Hepatocyte (in vitro differentiated cells): ENCODE data around the gene GAD2. TPM values are rescaled to one million over a fixed set of nuclear protein-coding genes. Genes with fewer than 3 reads are reported as not detected.

Experiments used
- DNase-seq: peaks from one replicate; pipeline ENCODE4 v3.0.0-alpha.2; 2016; ENCODE audit warnings: low spot score
- H2AFZ ChIP-seq: fragments of 200-600 bp; sonication (generic); 2 replicates; pipeline ENCODE4 v1.6.0; 2016; ENCODE audit warnings: antibody characterized with exemption, mild to moderate bottlenecking
- H3K27ac ChIP-seq: fragments of 200-600 bp; sonication (generic); 2 replicates; pipeline ENCODE4 v1.5.1; 2016; ENCODE audit warnings: mild to moderate bottlenecking
- H3K27me3 ChIP-seq: fragments of 200-600 bp; sonication (generic); 2 replicates; pipeline ENCODE4 v1.6.1; 2016
- H3K36me3 ChIP-seq: fragments of 200-600 bp; sonication (generic); replicated peaks from 2 replicates; pipeline ENCODE4 v1.5.1; 2016; ENCODE audit warnings: low read depth; ENCODE audit not compliant: insufficient read depth
- H3K4me1 ChIP-seq: fragments of 200-600 bp; sonication (generic); 2 replicates; pipeline ENCODE4 v1.5.1; 2016; ENCODE audit warnings: mild to moderate bottlenecking, moderate library complexity; ENCODE audit not compliant: insufficient read depth
- H3K4me2 ChIP-seq: fragments of 200-600 bp; sonication (generic); 2 replicates; pipeline ENCODE4 v1.6.0; 2016
- H3K4me3 ChIP-seq: fragments of 200-600 bp; sonication (generic); 2 replicates; pipeline ENCODE4 v1.5.1; 2016; ENCODE audit warnings: mild to moderate bottlenecking
- H3K79me2 ChIP-seq: fragments of 200-600 bp; sonication (generic); 2 replicates; pipeline ENCODE4 v1.6.0; 2017; ENCODE audit warnings: mild to moderate bottlenecking
- H3K9me2 ChIP-seq: fragments of 200-600 bp; sonication (generic); replicated peaks from 2 replicates; pipeline ENCODE4 v1.6.0; 2017; ENCODE audit warnings: mild to moderate bottlenecking; ENCODE audit not compliant: insufficient read depth
- H3K9me3 ChIP-seq: fragments of 200-600 bp; sonication (generic); 2 replicates; pipeline ENCODE4 v1.5.1; 2016; ENCODE audit warnings: low read depth, mild to moderate bottlenecking
- H4K20me1 ChIP-seq: fragments of 200-600 bp; sonication (generic); 2 replicates; pipeline ENCODE4 v1.6.0; 2016; ENCODE audit warnings: mild to moderate bottlenecking; ENCODE audit not compliant: insufficient read depth, poor library complexity, severe bottlenecking
- CTCF ChIP-seq: fragments of 200-600 bp; sonication (generic); IDR thresholded peaks from 2 replicates; pipeline ENCODE4 v1.5.1; 2016; ENCODE audit warnings: antibody characterized with exemption, mild to moderate bottlenecking; ENCODE audit not compliant: poor library complexity
- EZH2 ChIP-seq: fragments of 200-600 bp; sonication (generic); IDR thresholded peaks from 2 replicates; pipeline ENCODE4 v1.6.1; 2016; ENCODE audit warnings: antibody characterized with exemption, mild to moderate bottlenecking, borderline replicate concordance
- EZH2phosphoT487 ChIP-seq: fragments of 200-600 bp; sonication (generic); IDR thresholded peaks from one replicate; pipeline ENCODE4 v1.6.1; 2018; ENCODE audit warnings: antibody characterized with exemption, mild to moderate bottlenecking, low read depth, moderate library complexity; ENCODE audit not compliant: unreplicated experiment, severe bottlenecking
- WGBS: methylation state at CpG from one replicate; pipeline ENCODE4 v1.1.6; 2016; ENCODE audit warnings: low lambda C conversion rate; ENCODE audit errors: missing lambda C conversion rate; 5-methylcytosine and 5-hydroxymethylcytosine counted together
- polyA plus RNA-seq: library from polyadenylated mRNA; unstranded; fragments of >200 nt; fragmentation: Nextera tagmentation; extraction: Ambion mirVana; gene quantifications from 2 replicates; pipeline ENCODE4 v1.2.1, GENCODE V29; 2016
- total RNA-seq: library from RNA; depleted of rRNA; stranded (reverse); fragments of >200 nt; gene quantifications from 2 replicates; pipeline ENCODE4 v1.2.3, GENCODE V29; 2014

GAD2 gene
- total RNA-seq (0.53 and 1.3 TPM in 2 replicates), polyA plus RNA-seq (0.33 TPM in 1 of 2 replicates, not detected in the other)

- Histone ChIP-seq H3K36me3 (no peaks in the 10 kb centered on the region), H3K9me2 (no peaks in the 10 kb centered on the region), H3K27me3 (peaks cover 100% of the 10 kb centered on the region), H3K4me1 (peaks cover 25% of the 10 kb centered on the region), H3K79me2 (no peaks in the 10 kb centered on the region), H3K4me3 (no peak within 1 kb of the TSS), H3K27ac (no peak within 1 kb of the TSS), H3K9me3 (no peaks in the 10 kb centered on the region), H4K20me1 (no peaks in the 10 kb centered on the region), H2AFZ (peak within 1 kb of the TSS; percentile 56), H3K4me2 (peak within 1 kb of the TSS; percentile 85)
- WGBS = 2% methylated on average over 59 of the region's 60 CpGs
- no peak for DNase-seq
- TF ChIP-seq EZH2phosphoT487 (no peak), EZH2 (peak; percentile 77)
These were observed at the start of gene GAD2 for GRCh38 chr10:26216585-26217395. GAD2 (plus strand) TSS chr10:26216774; CDS start chr10:26216810, 36 bp downstream.

GRCh38 chr10:26169466-26169865, 47.1 kb upstream of the GAD2 start:
- H4K20me1 ChIP-seq = no peaks in the 10 kb centered on the region
- 42% methylated on average over 2 of the region's 2 CpGs for WGBS
- TF ChIP-seq EZH2phosphoT487 = no peak
- TF ChIP-seq CTCF = no peak
- no peak for TF ChIP-seq EZH2

GRCh38 chr10:26172131-26172530, 44.4 kb upstream of the GAD2 start:
- Histone ChIP-seq H3K4me1 (no peaks in the 10 kb centered on the region), H3K4me3 (no peak overlapping the region), H3K27me3 (no peaks in the 10 kb centered on the region), H3K27ac (no peak overlapping the region), H3K36me3 (no peaks in the 10 kb centered on the region), H4K20me1 (no peaks in the 10 kb centered on the region), H3K4me2 (no peak overlapping the region), H2AFZ (no peak overlapping the region), H3K79me2 (no peaks in the 10 kb centered on the region), H3K9me2 (no peaks in the 10 kb centered on the region), H3K9me3 (no peaks in the 10 kb centered on the region)
- no peak for TF ChIP-seq EZH2phosphoT487
- no peak for TF ChIP-seq EZH2
- no peak for TF ChIP-seq CTCF
- no peak for DNase-seq
- WGBS = 53% methylated on average over 7 of the region's 7 CpGs

More at GRCh38 chr10:26169466-26169865, 47.1 kb upstream of the GAD2 start:
- H2AFZ ChIP-seq = no peak overlapping the region
- no peak overlapping the region for H3K4me3 ChIP-seq
- no peaks in the 10 kb centered on the region for H3K9me2 ChIP-seq
- no peaks in the 10 kb centered on the region for H3K9me3 ChIP-seq
- no peaks in the 10 kb centered on the region for H3K79me2 ChIP-seq
- H3K4me2 ChIP-seq = no peak overlapping the region
- H3K27ac ChIP-seq = no peak overlapping the region
- no peaks in the 10 kb centered on the region for H3K4me1 ChIP-seq
- H3K36me3 ChIP-seq = no peaks in the 10 kb centered on the region
- no peaks in the 10 kb centered on the region for H3K27me3 ChIP-seq
- DNase-seq = no peak

- Histone ChIP-seq H3K9me2 (no peaks in the 10 kb centered on the region), H3K27ac (no peak overlapping the region), H4K20me1 (no peaks in the 10 kb centered on the region), H3K27me3 (no peaks in the 10 kb centered on the region), H3K4me3 (no peak overlapping the region), H3K4me1 (no peaks in the 10 kb centered on the region), H3K9me3 (no peaks in the 10 kb centered on the region), H3K79me2 (no peaks in the 10 kb centered on the region), H2AFZ (no peak overlapping the region), H3K36me3 (no peaks in the 10 kb centered on the region), H3K4me2 (no peak overlapping the region)
- WGBS = 88% methylated on average over 2 of the region's 2 CpGs
- TF ChIP-seq EZH2 = no peak
- no peak for DNase-seq
These were observed 42.7 kb upstream of the GAD2 start for GRCh38 chr10:26173837-26174236.
